GM13977 (cell line): ENCODE data around the gene CFAP61.

ENCODE experiments used
- DNase-seq: peaks from one replicate; pipeline ENCODE4 v3.0.0; 2012; ENCODE audit warnings: low spot score
- CTCF ChIP-seq: IDR thresholded peaks from 2 replicates; pipeline ENCODE4 v1.5.1; 2012; ENCODE audit warnings: mild to moderate bottlenecking, control low read depth; ENCODE audit not compliant: insufficient read depth; ENCODE audit errors: extremely low read depth, missing control alignments
- in situ Hi-C: fragments of 300-500 bp; cut with MboI; formaldehyde crosslinking; loops from one replicate; pipeline ENCODE4 v1.12.0; 2022; ENCODE audit warnings: low sequenced_read_pairs, low pct_unique_long_range_greater_than_20kb, mixed read lengths, inconsistent platforms; ENCODE audit not compliant: unreplicated experiment

Gene CFAP61

GRCh38 chr20:20060234-20060998 is 8.1 kb downstream of the CFAP61 start:
- in situ Hi-C loops: no loop called here
- TF ChIP-seq CTCF: no peak
- no peak for DNase-seq

- no peak for DNase-seq
- in situ Hi-C loops: no loop called here
- no peak for TF ChIP-seq CTCF
Measured at GRCh38 chr20:20063941-20064702, 11.8 kb downstream of the CFAP61 start.

GRCh38 chr20:20065361-20065760 is 13.0 kb downstream of the CFAP61 start:
- no peak for DNase-seq

GRCh38 chr20:20070871-20071726 is 18.8 kb downstream of the CFAP61 start:
- TF ChIP-seq CTCF: no peak
- in situ Hi-C loops: no loop called here
- no peak for DNase-seq

More at GRCh38 chr20:20065361-20065760, 13.0 kb downstream of the CFAP61 start:
- in situ Hi-C loops: no loop called here
- TF ChIP-seq CTCF: no peak

GRCh38 chr20:20073801-20074371 is 21.6 kb downstream of the CFAP61 start:
- no peak for DNase-seq
- no peak for TF ChIP-seq CTCF
- in situ Hi-C loops: no loop called here

- DNase-seq: no peak
- in situ Hi-C loops: loop anchor here (25.0 kb wide), 2 partner anchors 162 to 487 kb away; no protein-coding TSS in a partner anchor
- TF ChIP-seq CTCF: no peak
Measured at GRCh38 chr20:20075032-20075431, 22.7 kb downstream of the CFAP61 start.
